Activated CD8-positive, alpha-beta T cell treated with anti-CD3 and anti-CD28 coated beads for 36 hours (primary cell): Measurements from ENCODE around the gene BCL11B. TPM values are rescaled to one million over a fixed set of nuclear protein-coding genes. Genes with fewer than 3 reads are reported as not detected.

Experiments used
- ATAC-seq: fragments of 200-7000 bp; cut with Tn5 transposase; one replicate; pipeline ENCODE4 v1.10.0; 2021; ENCODE audit warnings: mild to moderate bottlenecking, moderate library complexity
- CTCF ChIA-PET: fragments of 350-600 bp; sonication (Branson Sonifier 250); formaldehyde crosslinking; loops from one replicate; lab custom pipeline; 2021; ENCODE audit warnings: antibody characterized with exemption; lab: Charles Lee
- POLR2A ChIA-PET: fragments of 350-600 bp; sonication (Branson Sonifier 250); formaldehyde crosslinking; loops from one replicate; lab custom pipeline; 2021; ENCODE audit warnings: antibody characterized with exemption; lab: Charles Lee
- DNase-seq: peaks from one replicate; pipeline ENCODE4 v3.0.0-alpha.2; 2020
- H3K27ac Mint-ChIP-seq: one replicate; pipeline ENCODE4 v1.8.0; 2021; ENCODE audit warnings: mild to moderate bottlenecking, mixed read lengths
- H3K27me3 Mint-ChIP-seq: one replicate; pipeline ENCODE4 v1.8.0; 2021; ENCODE audit warnings: mixed read lengths
- H3K36me3 Mint-ChIP-seq: one replicate; pipeline ENCODE4 v1.8.0; 2021; ENCODE audit warnings: low read depth, mixed read lengths
- H3K4me1 Mint-ChIP-seq: one replicate; pipeline ENCODE4 v1.8.0; 2021; ENCODE audit warnings: low read depth, mixed read lengths
- H3K4me3 Mint-ChIP-seq: one replicate; pipeline ENCODE4 v1.8.0; 2021; ENCODE audit warnings: mild to moderate bottlenecking, moderate library complexity, mixed read lengths
- H3K9me3 Mint-ChIP-seq: one replicate; pipeline ENCODE4 v1.8.0; 2021; ENCODE audit warnings: mixed read lengths
- CTCF ChIP-seq: fragments of 200-600 bp; IDR thresholded peaks from one replicate; pipeline ENCODE4 v1.8.0; 2022; ENCODE audit warnings: antibody characterized with exemption, mild to moderate bottlenecking
- intact Hi-C: fragments of 100-400 bp; cut with micrococcal nuclease; formaldehyde crosslinking; loops from one replicate; pipeline ENCODE4 v1.10.0; 2022
- total RNA-seq, 2 experiments: library from RNA; stranded (reverse); gene quantifications; one replicate each; pipeline ENCODE4 v1.2.3, GENCODE V29; 2021

BCL11B gene
- total RNA-seq, 2 experiments from 2014 or later, result 48.5 to 53.0 TPM

GRCh38 chr14:99245564-99246511 is 26.2 kb downstream of the BCL11B start:
- H3K27ac Mint-ChIP-seq, result peak overlapping the region; percentile 99
- peaks cover 59% of the 10 kb centered on the region for H3K36me3 Mint-ChIP-seq
- peak overlapping the region; percentile 79 for H3K4me3 Mint-ChIP-seq
- ChIA-PET POLR2A (interaction anchor here (1.2 to 23.8 kb wide), 7 partner anchors 10 to 36 kb away, joined by 3 to 496 read pairs (median 5); partner anchors contain the start of gene BCL11B), CTCF (interaction anchor here (0.7 to 17.6 kb wide), 9 partner anchors 9 to 58 kb away, joined by 3 to 189 read pairs (median 3); no protein-coding TSS in a partner anchor)
- peaks cover 64% of the 10 kb centered on the region for H3K4me1 Mint-ChIP-seq
- no peak for ATAC-seq
- DNase-seq, result no peak
- H3K27me3 Mint-ChIP-seq, result no peaks in the 10 kb centered on the region
- no peak for TF ChIP-seq CTCF
- no peaks in the 10 kb centered on the region for H3K9me3 Mint-ChIP-seq
- intact Hi-C loops, result no loop called here

GRCh38 chr14:99244941-99245563 is 26.9 kb downstream of the BCL11B start:
- Mint-ChIP-seq H3K9me3 (no peaks in the 10 kb centered on the region), H3K4me1 (peaks cover 63% of the 10 kb centered on the region), H3K27me3 (no peaks in the 10 kb centered on the region), H3K27ac (peak overlapping the region; percentile 99), H3K4me3 (peak overlapping the region; percentile 79), H3K36me3 (peaks cover 61% of the 10 kb centered on the region)
- no peak for TF ChIP-seq CTCF
- ChIA-PET CTCF (interaction anchor here (0.7 to 17.6 kb wide), 6 partner anchors 10 to 43 kb away, joined by 3 to 189 read pairs (median 4); no protein-coding TSS in a partner anchor), POLR2A (interaction anchor here (0.9 to 23.8 kb wide), 6 partner anchors 10 to 45 kb away, joined by 3 to 496 read pairs (median 42); partner anchors contain the start of gene BCL11B)
- intact Hi-C loops, result no loop called here
- no peak for DNase-seq
- ATAC-seq, result no peak

GRCh38 chr14:99244367-99244901 is 27.6 kb downstream of the BCL11B start:
- intact Hi-C loops, result no loop called here
- CTCF ChIA-PET, result interaction anchor here (1.3 to 17.6 kb wide), 4 partner anchors 10 to 22 kb away, joined by 4 to 189 read pairs (median 8); no protein-coding TSS in a partner anchor
- Mint-ChIP-seq H3K4me1 (peaks cover 65% of the 10 kb centered on the region), H3K9me3 (no peaks in the 10 kb centered on the region), H3K27me3 (no peaks in the 10 kb centered on the region), H3K4me3 (peak overlapping the region; percentile 79), H3K36me3 (peaks cover 57% of the 10 kb centered on the region), H3K27ac (peak overlapping the region; percentile 99)
- TF ChIP-seq CTCF, result no peak
- no peak for ATAC-seq
- POLR2A ChIA-PET, result interaction anchor here (0.9 to 23.8 kb wide), 7 partner anchors 11 to 44 kb away, joined by 3 to 496 read pairs (median 16); partner anchors contain the start of gene BCL11B
- DNase-seq, result no peak

- no peaks in the 10 kb centered on the region for H3K27me3 Mint-ChIP-seq
- no peaks in the 10 kb centered on the region for H3K9me3 Mint-ChIP-seq
- DNase-seq (peak; percentile 65), ATAC-seq (peak; percentile 14)
- no peak for TF ChIP-seq CTCF
- ChIA-PET CTCF (interaction anchor here (1.0 to 17.6 kb wide), 7 partner anchors 9 to 56 kb away, joined by 3 to 189 read pairs (median 4); no protein-coding TSS in a partner anchor), POLR2A (interaction anchor here (0.8 to 23.8 kb wide), 9 partner anchors 9 to 39 kb away, joined by 3 to 496 read pairs (median 6); partner anchors contain the start of gene BCL11B)
- peak overlapping the region; percentile 99 for H3K27ac Mint-ChIP-seq
- peak overlapping the region; percentile 79 for H3K4me3 Mint-ChIP-seq
- peaks cover 57% of the 10 kb centered on the region for H3K36me3 Mint-ChIP-seq
- intact Hi-C loops, result no loop called here
- peaks cover 66% of the 10 kb centered on the region for H3K4me1 Mint-ChIP-seq
These were observed 28.9 kb downstream of the BCL11B start for GRCh38 chr14:99242816-99243721.
